SHP77 (cell line): ENCODE measurements around the gene VPS54.
"Not testable (repeated sequence)": the region's sequence is repeated elsewhere in the genome, so short reads cannot be mapped to it uniquely, and the experiment has no call there.

Experiments
- DNase-seq, 2 experiments: peaks; one replicate each; lab custom pipeline; 2025; lab: John Stamatoyannopoulos, UW

VPS54 gene

DNA sequence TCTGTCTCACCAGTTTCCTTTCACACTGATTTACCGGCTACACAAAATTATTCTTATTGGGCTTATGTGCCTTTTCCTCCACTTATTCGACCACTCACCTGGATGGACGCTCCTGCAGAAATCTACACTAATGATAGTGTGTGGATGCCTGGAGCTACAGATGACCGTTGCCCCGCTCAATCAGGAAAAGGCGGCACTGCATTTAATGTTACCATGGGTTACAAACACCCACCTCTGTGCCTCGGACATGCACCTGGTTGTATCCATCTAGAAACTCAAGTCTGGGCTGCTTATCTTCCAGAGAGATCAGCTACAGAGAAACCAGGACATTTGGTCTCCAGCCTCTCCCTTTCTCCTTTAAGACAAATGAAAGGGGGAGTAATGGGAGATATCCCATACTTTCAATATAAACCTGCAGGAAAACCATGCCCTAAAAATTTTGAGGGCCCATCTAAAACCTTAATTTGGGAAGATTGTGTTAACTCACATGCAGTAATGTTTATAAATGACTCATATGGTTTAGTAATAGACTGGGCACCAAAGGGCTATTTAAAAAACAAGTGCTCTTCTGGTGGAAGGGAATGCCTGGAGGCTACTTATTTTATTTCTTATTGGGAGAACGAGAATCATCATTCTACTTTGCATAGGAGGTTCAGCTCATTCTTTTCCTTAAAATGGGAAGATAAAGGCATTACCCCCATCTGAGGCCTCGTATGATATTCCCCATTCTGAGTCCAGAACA, 24.7 kb downstream of the VPS54 start:
- not testable (repeated sequence) for DNase-seq

DNA sequence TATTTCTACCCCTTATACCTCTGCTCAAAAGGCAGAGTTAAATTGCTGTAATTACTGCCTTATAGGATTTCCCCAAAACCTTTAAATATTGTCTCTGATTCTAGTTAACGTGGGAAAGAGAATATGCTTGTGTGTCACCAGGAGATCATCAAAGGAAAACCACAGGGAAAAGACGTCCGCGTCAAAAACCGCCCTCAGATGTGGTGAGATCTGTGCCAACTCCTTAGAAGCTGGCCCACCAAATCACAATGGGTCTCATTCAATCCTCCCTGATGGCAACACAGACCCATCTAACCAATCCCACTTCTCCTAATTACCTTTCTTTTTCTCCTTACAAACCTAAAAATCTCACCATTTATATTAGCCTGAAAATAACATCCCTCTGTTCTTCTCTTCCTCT, 25.4 kb downstream of the VPS54 start:
- DNase-seq = no peak

DNA sequence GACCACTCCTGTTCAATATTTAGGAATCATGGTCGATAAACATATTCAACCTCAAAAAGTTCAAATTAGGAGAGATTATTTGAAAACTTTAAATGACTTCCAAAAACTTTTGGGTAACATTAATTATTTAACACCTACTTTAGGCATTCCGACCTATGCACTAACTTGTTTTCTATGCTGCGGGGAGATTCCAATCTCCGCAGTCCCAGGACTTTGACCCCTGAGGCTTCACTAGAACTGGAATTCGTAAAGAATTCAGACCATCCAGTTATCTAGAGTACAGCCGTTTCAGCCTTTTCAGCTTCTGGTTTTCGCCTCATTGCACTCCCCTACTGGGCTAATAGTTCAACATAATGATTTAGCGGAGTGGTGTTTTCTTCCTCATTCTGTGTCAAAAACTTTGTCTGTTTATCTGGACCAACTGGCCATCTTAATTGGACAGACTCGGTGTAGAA, 26.1 kb downstream of the VPS54 start:
- DNase-seq = not testable (repeated sequence)

DNA sequence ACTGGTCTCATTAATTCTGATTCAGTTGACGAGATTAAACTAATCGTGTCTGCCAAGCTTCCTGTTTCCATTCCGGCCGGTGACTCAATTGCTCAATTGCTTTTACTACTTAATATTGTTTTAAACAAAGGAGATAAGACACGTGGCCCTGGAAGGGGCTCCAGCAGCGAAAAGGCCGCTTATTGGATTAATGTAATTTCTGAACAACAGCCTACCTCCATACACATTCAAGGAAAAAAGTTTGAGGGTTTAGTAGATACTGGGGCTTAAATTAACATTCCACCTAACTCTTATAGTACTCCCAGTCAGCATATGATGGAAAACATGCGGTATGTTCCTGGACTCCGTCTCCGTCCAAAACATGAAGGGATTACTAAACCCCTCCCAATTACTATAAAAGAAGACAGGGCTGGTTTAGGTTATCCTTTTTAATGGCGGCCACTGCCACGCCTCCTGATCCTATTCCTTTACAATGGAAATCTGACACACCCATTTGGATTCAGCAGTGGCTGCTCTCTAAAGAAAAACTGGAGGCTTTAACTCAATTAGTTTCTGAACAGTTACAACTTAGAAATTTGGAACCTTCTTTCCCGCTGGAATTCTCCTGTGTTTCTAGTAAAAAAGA, 27.1 kb downstream of the VPS54 start:
- no peak for DNase-seq

DNA sequence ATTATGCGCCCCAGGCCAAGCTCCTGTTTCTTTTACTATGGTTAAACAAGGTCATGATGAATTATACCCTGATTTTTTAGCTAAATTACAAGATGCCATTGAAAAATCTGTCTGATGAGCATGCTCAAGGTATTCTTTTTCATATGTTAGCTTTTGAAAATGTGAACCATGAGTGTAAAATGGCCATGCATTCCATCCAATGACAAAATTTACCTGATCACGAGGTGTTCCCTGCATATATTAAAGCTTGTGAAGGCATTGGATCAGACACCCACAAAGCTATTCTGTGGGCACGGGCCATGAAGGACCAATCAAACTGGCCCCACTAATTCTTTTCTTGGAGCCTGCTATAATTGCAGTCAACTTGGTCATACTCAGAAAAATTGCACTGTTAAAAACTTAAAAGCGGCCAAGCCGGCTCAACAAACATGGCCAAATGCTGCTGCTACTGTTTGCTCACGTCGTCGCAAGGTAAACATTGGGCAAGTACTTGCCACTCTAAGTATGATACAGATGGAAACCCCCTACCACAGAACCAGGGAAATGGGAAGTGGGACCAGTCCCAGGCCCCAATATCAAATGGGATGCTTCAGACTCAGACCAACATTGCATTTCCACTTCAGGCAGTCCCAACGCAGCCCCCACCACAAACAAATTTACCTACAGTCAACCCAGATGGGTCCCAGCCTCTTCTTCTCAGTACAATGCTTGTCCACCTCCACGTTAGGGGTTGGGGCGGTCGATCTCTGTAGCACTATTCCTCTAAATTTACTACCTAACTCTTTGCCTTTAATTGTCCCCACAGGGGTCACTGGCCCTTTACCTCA, 27.8 kb downstream of the VPS54 start:
- DNase-seq = peak in 1 of 2 experiments; percentile 17

DNA sequence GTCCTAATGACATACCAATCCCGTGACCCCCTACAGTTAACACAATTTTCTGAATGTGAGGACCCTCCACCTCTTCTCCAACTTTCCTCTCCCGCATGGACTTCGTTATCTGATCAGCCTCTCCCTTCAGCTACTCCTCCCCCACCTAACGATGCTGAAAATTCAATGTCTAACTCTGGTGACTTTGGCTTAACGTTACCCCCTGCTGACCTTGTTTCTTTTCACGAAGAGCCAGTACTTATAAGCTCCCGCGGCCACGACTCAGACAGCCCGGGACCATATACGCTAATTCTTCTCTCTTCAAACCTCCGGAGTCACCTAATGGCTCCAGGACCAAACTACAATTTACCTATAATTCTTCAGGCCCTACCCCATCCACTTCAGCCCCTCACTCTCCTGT, 29.2 kb downstream of the VPS54 start:
- no peak for DNase-seq

DNA sequence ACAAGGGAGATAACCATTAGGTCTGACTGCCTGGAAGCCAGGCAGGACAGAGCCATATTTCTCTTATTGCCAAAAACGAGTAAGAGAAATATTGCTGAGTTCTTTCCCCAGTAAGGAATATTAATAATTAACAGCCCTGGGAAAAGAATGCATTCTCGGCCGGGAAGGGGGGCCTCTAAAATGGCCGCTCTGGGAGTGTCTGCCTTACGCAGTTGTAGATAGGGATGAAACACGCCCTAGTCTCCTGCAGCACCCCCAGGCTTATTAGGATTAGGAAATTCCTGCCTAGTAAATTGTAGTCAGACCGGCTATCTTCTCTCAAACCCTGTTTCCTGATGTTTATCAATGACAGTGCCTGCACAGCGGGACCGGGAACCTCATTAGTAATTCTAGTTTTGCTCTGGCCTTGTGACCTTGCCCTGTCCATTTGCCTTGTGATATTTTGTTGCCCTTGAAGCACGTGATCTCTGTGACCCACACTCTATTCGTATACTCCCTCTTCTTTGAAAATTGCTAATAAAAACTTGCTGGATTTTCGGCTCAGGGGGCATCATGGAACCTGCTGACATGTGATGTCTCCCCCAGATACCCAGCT, 30.3 kb downstream of the VPS54 start:
- not testable (repeated sequence) for DNase-seq

DNA sequence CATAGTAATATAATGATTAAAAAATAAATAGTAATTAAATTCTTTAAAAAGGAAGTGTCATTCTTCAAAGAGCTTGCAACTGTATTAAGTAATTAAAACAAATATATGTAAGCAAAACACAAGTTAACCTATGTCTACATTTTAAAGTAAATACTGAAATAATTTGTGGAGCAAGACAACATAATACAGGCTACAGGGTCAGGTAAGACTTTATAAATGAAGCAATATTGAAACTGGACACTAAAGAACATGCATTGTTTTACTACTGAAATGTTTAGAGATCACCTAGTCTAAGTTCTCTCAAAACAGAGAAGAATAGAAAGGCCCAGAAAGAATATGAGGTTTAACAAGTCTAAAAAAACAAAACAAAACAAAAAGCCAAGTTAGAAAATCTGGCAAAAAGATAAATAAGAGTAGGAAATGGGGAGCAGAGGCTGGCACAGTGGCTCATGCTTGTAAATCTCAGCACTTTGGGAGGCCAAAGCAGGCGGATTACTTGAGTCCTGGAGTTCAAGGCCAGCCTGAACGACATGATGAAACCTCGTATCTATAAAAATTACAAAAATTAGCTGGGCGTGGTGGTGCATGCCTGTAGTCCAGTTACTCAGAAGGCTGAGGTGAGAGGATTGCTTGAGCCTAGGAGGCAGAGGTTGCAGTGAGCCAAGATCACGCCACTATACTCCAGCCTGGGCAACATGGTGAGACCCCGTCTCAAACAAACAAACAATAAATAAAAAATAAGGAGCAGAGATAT, 34.4 kb downstream of the VPS54 start:
- DNase-seq = no peak

DNA sequence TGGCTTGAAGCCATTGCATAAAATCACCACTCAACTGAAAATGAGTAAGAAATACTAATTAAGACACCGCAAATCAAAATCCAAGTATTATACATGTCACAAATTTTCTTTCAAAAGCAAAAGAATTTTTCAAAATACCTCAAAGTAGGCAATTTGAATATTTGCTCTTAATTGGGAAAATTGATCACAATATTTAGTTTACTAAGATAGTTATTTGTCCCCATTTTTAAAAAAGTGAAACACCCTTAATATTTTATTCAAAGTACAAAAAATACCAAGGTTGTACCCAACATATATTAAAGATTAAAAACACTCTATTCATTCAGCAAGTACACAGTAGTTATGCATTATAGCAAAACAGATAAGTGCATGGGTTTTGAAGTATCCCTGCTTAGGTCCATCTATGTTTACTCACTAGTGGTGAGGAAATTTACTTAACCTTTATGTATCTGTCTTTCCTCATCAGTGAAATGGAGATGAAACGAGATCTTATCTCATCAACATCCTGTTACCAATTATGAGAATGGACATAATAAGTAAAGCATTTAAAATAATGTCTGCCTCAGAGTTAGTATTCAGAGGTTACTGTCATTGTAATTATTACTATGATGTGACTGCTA, 35.1 kb downstream of the VPS54 start:
- DNase-seq = peak in 1 of 2 experiments; percentile 16

DNA sequence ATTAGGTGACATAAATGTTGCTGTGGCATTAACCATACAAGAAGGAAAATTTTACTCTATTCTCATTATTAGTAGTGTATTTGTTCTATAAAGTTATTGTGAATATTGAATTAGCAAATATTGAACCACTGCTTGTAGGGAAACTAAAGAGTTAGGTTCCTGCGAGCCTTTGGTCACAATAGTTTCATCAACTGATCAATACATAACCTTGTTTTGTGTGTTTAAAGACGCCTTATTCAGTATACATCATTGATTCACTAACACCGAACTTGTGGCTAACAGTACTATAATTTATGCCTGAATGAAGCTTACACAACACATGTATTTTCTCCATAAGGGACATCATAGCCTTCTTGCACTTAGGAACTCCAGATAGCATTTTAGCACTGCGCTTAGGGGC, 36.9 kb downstream of the VPS54 start:
- DNase-seq = no peak

DNA sequence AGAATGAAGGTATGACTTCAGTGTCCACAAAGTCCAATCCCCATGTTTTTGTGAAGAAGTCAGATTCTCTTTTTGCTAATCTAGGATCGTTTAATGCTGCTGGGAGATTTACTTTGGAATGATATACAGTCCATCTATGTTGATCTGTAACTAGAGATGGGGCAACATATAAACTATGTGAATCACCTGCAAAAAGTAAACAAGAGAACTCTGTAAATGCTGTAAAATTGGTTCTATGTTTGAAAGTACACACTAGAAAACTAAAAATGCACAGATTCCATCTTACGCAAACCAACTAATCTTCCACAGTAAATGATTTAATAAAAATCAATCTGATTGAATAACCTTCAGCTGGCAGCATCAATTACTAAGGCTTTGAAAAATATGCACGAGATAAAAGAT, 37.5 kb downstream of the VPS54 start:
- no peak for DNase-seq

DNA sequence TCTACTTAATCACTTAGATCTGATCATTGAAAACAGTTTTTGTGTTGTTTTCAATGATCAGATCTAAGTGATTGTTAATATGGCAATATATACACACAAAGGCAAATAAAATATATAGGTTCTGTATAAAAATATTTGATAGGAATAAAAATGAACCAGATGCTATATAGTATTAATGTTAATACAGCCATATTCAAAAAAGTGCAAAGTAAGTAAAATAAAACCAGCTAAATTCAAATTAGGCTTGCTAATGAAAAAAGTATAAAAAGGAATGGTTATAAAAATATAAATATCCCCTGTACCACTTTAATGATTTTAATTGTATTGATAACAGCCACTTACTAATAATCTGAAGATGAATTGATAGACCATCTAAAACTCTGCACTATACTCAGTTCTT, 38.4 kb downstream of the VPS54 start:
- no peak for DNase-seq

DNA sequence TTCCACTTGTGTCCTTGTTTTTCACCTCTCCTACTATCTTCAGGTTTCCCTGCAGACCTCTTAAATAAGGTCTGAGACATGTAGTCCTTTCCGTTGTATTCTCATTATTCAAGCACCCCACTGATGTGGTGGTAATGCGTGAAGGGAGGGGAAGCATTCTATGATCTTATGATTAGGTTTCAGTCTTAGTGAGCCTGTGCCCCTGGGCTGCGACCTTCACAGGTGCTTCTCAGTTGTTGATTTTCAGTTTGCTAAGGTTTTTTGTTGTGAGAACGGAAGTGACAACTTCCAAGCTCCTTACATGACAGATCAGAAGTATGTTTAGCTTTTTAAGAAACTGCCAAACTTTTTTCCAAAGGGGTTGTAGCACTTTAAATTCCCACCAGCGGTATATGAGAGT, 41.3 kb downstream of the VPS54 start:
- no peak for DNase-seq

DNA sequence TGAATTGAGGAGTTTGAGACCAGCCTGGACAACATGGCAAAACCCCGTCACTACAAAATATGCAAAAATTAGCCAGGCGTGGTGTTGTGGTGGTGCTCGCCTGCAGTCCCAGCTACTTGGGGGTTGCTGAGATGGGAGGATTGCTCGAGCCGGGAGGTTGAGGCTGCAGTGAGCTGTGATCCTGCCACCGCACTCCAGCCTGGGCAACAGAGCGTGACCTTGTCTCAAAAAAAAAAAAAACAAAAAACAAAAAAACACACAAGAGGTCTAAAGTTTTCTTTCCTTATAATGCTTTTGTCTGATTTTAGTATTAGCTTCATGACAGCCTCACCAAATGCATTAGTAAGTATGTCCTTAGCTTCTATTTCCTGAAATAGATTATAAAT, 43.1 kb downstream of the VPS54 start:
- no peak for DNase-seq

DNA sequence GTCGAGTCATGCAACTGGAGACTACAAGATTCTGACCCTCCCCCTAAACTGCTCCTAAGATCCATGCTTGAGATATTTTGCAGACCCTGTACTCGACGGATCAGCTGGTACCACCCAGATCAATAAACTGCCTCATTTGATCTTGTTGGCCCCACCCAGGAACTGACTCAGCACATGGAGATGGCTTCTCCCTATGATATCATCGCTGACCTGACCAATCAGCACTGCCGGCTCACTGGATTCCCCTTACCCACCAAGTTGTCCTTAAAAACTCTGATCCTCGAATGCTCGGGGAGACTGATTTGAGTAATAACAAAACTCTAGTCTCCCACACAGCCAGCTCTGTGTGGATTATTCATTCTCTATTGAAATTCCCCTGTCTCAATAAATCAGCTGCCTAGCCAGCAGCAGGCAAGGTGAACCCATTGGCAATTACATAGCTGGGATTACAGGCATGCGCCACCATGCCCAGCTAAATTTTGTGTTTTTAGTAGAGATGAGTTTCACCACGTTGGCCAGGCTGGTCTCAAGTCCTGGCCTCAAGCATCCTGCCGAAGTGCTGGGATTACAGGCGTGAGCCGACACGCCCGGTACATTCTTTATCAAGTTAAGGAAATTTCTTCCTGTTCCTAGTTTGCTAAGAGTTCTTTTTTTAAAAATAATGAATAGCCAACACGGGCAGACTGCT, 43.6 kb downstream of the VPS54 start:
- DNase-seq = no peak

DNA sequence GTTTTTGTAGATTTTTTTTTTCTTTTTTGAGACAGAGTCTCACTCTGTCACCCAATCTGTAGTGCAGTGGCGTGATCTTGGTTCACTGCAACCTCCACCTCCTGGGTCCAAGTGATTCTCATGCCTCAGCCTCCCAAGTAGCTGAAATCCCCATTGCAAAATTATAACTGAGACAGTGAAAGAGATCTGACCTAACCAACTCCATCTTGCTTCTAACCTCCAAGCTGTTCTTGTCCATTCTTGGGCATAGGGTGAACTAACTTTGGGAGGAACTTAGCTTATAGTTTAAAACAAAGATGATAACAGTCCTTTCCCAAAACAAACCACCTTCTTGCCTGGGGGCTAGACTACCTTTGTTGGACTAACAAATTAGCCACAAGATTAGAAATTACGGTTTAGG, 44.2 kb downstream of the VPS54 start:
- not testable (repeated sequence) for DNase-seq

DNA sequence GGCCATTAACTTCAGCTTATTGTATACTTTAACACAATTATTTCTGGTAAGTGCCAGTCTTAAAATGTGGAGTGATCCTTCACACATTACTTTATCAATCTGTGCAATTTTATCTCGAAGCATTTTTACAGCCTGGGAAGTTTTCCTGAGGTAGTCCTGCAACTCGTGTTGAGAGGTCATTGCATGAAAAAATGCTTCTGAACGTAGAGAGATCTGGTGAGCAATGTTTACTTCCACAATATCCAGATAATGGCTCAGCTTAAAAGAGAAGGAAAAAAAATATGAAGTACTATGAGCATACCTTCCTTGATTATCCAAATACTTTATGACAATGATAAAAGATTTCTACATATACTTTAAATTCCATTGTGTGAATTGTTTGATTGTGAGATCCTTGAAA, 57.0 kb downstream of the VPS54 start:
- DNase-seq = no peak

DNA sequence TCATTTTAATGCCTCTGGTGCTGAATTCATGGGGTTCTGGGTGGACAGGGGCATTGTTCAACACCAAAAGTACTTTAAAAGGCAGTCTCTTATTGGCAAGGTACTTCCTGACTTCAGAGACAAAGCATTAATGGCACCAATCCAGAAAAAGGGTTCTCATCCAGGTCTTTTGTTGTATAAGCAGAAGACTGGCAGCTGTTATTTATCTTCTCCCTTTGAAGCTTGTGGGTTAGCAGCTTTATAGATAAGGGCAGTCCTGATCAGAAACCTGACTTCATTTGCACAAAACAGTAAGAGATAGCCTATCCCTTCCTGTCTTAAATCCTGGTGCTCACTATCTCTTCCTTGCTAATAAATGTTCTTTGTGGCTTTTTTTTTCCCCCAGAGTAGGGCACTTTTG, 68.8 kb downstream of the VPS54 start:
- no peak for DNase-seq

DNA sequence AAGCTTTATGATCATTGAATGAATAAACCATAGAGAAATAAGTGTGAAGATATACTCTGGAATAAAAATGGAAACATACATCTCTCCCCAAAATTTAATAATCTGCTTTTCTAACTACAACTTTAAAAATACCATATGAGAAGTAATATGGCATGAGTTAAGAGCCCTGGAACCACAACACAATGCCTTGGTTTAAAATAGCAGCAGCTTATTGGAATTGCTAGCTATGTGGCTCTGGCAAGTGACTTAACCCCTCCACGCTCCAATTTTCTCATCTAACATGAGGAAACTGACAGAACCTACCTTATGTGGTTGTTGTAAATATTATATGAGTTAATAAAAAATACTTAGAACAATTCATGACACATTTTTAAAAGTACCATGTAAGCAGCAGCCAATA, 76.4 kb downstream of the VPS54 start:
- no peak for DNase-seq

DNA sequence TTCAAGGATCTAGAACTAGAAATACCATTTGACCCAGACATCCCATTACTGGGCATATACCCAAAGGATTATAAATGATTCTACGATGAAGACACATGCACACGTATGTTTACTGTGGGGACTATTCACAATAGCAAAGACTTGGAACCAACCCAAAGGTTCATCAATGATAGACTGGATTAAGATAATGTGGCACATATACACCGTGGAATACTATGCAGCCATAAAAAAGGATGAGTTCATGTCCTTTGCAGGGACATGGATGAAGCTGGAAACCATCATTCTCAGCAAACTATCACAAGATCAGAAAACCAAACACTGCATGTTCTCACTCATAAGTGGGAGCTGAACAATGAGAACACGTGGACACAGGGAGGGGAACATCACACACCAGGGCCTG, 87.1 kb downstream of the VPS54 start:
- not testable (repeated sequence) for DNase-seq

DNA sequence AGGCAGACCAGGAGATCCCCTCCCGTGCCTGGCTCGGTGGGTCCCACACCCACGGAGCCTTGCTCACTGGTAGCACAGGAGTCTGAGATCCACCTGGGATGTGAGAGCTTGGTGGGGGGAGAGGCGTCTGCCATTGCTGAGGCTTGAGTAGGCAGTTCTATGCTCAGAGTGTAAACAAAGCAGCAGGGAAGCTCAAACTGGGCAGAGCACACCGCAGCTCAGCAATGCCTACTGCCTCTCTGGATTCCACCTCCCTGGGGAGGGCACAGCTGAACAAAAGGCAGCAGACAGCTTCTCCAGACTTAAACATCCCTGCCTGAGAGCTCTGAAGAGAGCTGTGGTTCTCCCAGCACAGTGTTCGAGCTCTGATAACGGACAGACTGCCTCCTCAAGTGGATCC, 92.4 kb downstream of the VPS54 start:
- no peak for DNase-seq
